Kidney glomerular epithelial cell (primary cell): Measurements from ENCODE around the gene BLID.

ENCODE experiments used
- DNase-seq: peaks from one replicate; lab custom pipeline; 2025; lab: John Stamatoyannopoulos, UW

BLID gene

GRCh38 chr11:122081073-122081472 lies 34.9 kb downstream of the BLID start:
- DNase-seq: no peak

GRCh38 chr11:122077459-122077858 lies 38.6 kb downstream of the BLID start:
- no peak for DNase-seq

DNA sequence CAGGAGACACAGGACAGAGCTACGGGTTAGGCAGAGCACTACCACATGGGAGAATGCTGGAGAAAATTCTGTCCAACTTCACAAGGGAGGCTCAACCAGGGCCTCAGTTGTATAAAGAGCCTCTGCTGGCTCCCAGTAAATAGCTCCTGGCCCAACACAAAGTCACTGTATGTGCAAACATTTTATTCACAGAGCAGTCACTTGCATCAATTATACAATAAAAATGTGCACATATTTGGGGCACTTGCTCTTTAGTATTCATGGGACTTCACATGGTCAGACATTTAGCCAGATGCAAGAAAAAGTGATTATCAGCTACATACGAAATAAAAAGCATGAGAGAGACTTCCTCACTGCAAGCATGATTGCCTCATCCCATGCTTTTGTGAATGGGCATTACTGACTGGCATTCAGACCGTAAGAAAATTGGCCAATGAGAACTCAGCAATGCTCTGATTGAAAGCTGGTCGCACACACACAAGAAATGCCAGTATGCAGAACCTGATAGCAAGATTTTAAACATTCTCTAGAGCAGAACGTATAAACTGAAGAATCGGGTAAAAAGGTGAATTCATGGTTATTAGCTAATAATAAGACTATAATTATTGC lies 39.4 kb downstream of the BLID start:
- DNase-seq: no peak

GRCh38 chr11:122075016-122075415 lies 41.0 kb downstream of the BLID start:
- no peak for DNase-seq

GRCh38 chr11:122074022-122074421 lies 42.0 kb downstream of the BLID start:
- no peak for DNase-seq

DNA sequence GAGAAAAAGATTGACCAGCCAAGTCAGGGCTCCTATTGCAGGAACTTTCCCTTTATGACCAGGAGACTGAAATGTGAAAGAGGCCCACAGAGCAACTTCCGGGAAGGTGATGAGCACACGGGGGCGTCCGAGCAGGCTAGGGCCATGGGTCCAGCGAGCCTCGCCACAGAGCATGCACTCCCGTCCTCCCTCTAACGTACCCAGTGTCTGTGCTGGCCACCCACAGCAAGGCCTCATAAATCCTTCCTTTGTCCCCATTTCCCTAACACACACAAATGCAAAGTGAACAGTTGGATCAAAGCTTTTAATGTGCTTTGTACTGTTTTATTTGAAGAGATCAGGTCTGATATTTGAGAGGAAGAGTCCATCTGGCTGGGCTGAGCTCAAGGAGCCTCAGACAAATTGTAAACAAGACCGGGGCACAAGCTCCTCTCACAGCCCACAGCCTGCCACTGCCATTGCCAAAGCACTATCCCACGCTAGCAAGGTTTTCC lies 44.3 kb downstream of the BLID start:
- no peak for DNase-seq

GRCh38 chr11:122069707-122070360 lies 46.2 kb downstream of the BLID start:
- DNase-seq: peak; percentile 77

GRCh38 chr11:122068837-122069236 lies 47.2 kb downstream of the BLID start:
- no peak for DNase-seq

DNA sequence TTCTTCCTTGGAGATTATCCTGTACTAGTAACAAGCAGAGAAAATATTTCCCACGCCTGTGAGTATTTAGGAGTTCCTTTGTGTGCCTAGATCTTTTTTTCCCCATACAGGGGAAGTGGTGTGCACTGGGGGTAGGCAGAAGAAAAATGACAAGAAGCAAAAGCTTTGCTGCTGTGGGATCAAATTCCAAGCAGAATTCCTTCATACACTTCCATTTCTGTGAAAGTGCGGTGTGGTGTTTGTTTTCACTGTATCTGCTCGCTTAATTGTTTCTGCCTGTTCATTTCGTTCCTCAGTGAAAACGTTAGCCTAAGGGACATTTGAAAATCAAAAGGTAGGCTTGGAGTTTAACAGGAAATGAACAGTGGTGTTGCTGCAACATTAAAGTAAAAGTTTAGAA lies 47.9 kb downstream of the BLID start:
- DNase-seq: no peak
